CD8-positive, alpha-beta memory T cell (primary cell): Measurements from ENCODE around the gene SCAPER. TPM values are rescaled to one million over a fixed set of nuclear protein-coding genes. Genes with fewer than 3 reads are reported as not detected.
"Not testable (repeated sequence)": the region's sequence is repeated elsewhere in the genome, so short reads cannot be mapped to it uniquely, and the experiment has no call there.

Experiments used
- CTCF ChIA-PET: fragments of 350-600 bp; sonication (Branson Sonifier 250); formaldehyde crosslinking; loops from one replicate; lab custom pipeline; 2021; ENCODE audit warnings: antibody characterized with exemption; lab: Charles Lee
- POLR2A ChIA-PET: fragments of 350-600 bp; sonication (Branson Sonifier 250); formaldehyde crosslinking; loops from one replicate; lab custom pipeline; 2021; ENCODE audit warnings: antibody characterized with exemption; lab: Charles Lee
- DNase-seq, 5 donors: peaks; one replicate each; pipeline versions ENCODE4 v3.0.0 to v3.0.0-alpha.2; 2020 to 2022; ENCODE audit warnings: mixed read lengths in 1 of 5
- H3K27ac ChIP-seq: one replicate; pipeline ENCODE4 v1.7.0; 2013; ENCODE audit warnings: low read depth, mild to moderate bottlenecking, low read length, moderate library complexity
- H3K27me3 ChIP-seq: 2 replicates; pipeline ENCODE4 v1.7.0; 2013; ENCODE audit warnings: low read length, mild to moderate bottlenecking; ENCODE audit not compliant: insufficient read depth, poor library complexity, severe bottlenecking
- H3K36me3 ChIP-seq: 2 replicates; pipeline ENCODE4 v1.7.0; 2013; ENCODE audit warnings: mild to moderate bottlenecking, low read length, moderate library complexity; ENCODE audit not compliant: insufficient read depth
- H3K4me1 ChIP-seq: 2 replicates; pipeline ENCODE4 v1.7.0; 2013; ENCODE audit warnings: mild to moderate bottlenecking, low read length, moderate library complexity; ENCODE audit not compliant: insufficient read depth
- H3K4me3 ChIP-seq: 2 replicates; pipeline ENCODE4 v1.7.0; 2013; ENCODE audit warnings: mild to moderate bottlenecking, low read length
- H3K9me3 ChIP-seq: 2 replicates; pipeline ENCODE4 v1.7.0; 2013; ENCODE audit warnings: mild to moderate bottlenecking, low read length
- H3K27ac Mint-ChIP-seq, 8 donors: one replicate each; pipeline ENCODE4 v1.8.0; 2020 to 2021; ENCODE audit warnings: mixed read lengths in 8 of 8, mild to moderate bottlenecking in 6 of 8, inconsistent platforms in 3 of 8, moderate library complexity in 3 of 8
- H3K27me3 Mint-ChIP-seq, 2 donors: one replicate each; pipeline ENCODE4 v1.8.0; 2020 to 2021; ENCODE audit warnings: mixed read lengths in 2 of 2, mild to moderate bottlenecking in 1 of 2, moderate library complexity in 1 of 2
- H3K36me3 Mint-ChIP-seq, 3 donors: one replicate each; pipeline ENCODE4 v1.8.0; 2020 to 2021; ENCODE audit warnings: mixed read lengths in 3 of 3, inconsistent platforms in 1 of 3, mild to moderate bottlenecking in 1 of 3
- H3K4me1 Mint-ChIP-seq, 3 donors: one replicate each; pipeline ENCODE4 v1.8.0; 2020 to 2021; ENCODE audit warnings: mixed read lengths in 3 of 3, inconsistent platforms in 1 of 3, mild to moderate bottlenecking in 1 of 3
- H3K4me3 Mint-ChIP-seq, 7 donors: one replicate each; pipeline ENCODE4 v1.8.0; 2020 to 2021; ENCODE audit warnings: mixed read lengths in 7 of 7, mild to moderate bottlenecking in 6 of 7, moderate library complexity in 4 of 7, inconsistent platforms in 2 of 7
- H3K9me3 Mint-ChIP-seq, 5 donors: one replicate each; pipeline ENCODE4 v1.8.0; 2020 to 2022; ENCODE audit warnings: mixed read lengths in 5 of 5, mild to moderate bottlenecking in 3 of 5, moderate library complexity in 2 of 5, inconsistent platforms in 1 of 5
- polyA plus RNA-seq: library from polyadenylated mRNA; unstranded; fragments of 300-500 nt; fragmentation: Illumina TruSeq; gene quantifications from one replicate; pipeline ENCODE4 v1.2.3, GENCODE V29; 2021
- total RNA-seq, 2 experiments: library from RNA; stranded (reverse); gene quantifications; one replicate each; pipeline ENCODE4 v1.2.3, GENCODE V29; 2021

Gene SCAPER
- total and polyA plus RNA-seq, 3 experiments from 2014 or later = 15.5 to 26.6 (median 16.0) TPM

GRCh38 chr15:76818926-76819325 is 86.2 kb downstream of the SCAPER start:
- H3K27me3 Mint-ChIP-seq, H3K27ac ChIP-seq, CTCF ChIA-PET, H3K4me3 ChIP-seq, H3K9me3 Mint-ChIP-seq, H3K9me3 ChIP-seq, H3K36me3 ChIP-seq, H3K27me3 ChIP-seq, POLR2A ChIA-PET, H3K4me1 ChIP-seq: not testable (repeated sequence)
- H3K36me3 Mint-ChIP-seq = peaks cover 4 to 18% (median 14%) of the 10 kb centered on the region in 3 donors
- DNase-seq = peak in 2 of 5 donors; percentile 4 to 6
- peaks cover 39 to 48% (median 43%) of the 10 kb centered on the region in 3 donors for H3K4me1 Mint-ChIP-seq
- peak overlapping the region in 6 of 8 donors; percentile 10 to 87 (median 74) for H3K27ac Mint-ChIP-seq
- H3K4me3 Mint-ChIP-seq = peak overlapping the region in 6 of 7 donors; percentile 32 to 81 (median 69)

DNA sequence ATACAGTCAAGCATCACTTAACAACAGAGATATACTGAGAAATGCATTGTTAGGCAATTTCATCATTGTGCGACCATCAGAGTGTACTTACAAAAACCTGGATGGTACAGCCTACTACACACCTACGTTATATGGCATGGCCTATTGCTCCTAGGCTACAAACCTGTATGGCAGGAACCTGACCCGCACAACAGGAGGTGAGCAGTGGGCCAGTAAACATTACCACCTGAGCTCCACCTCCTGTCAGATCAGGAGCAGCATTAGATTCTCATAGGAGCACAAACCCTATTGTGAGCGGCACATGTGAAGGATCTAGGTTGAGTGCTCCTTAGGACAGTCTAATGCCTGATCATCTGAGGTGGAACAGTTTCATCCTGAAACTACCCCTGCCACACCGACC is 89.7 kb downstream of the SCAPER start:
- Mint-ChIP-seq H3K4me1 (peaks cover 48 to 53% (median 51%) of the 10 kb centered on the region in 3 donors), H3K9me3 (peaks cover 0 to 4% (median 2%) of the 10 kb centered on the region in 5 donors), H3K27ac (peak overlapping the region in 5 of 8 donors; percentile 31 to 76 (median 68)), H3K4me3 (no peak overlapping the region), H3K27me3 (no peaks in the 10 kb centered on the region), H3K36me3 (peaks cover 3 to 31% (median 14%) of the 10 kb centered on the region in 3 donors)
- POLR2A ChIA-PET = no interaction called here
- no peak overlapping the region for H3K27ac ChIP-seq
- H3K27me3 ChIP-seq = no peaks in the 10 kb centered on the region
- no peaks in the 10 kb centered on the region for H3K9me3 ChIP-seq
- DNase-seq = no peak
- no peaks in the 10 kb centered on the region for H3K36me3 ChIP-seq
- no peak overlapping the region for H3K4me3 ChIP-seq
- CTCF ChIA-PET = no interaction called here
- no peaks in the 10 kb centered on the region for H3K4me1 ChIP-seq

DNA sequence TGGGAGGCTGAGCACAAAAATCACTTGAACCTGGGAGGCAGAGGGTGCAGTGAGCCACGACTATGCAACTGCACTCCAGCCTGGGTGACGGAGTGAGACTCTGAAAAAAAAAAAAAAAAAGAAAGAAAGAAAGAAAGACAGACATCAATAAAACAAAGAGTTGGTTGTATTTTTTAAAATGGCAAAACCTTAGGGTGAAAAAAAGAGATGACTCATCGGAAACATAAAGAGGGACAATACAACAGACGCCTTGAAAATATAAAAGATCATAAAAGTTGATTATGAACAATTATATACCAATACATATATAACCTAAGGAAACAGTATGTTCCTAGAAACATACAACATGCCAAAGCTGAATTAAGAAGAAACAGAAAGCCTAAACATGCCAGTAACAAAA is 92.8 kb downstream of the SCAPER start:
- CTCF ChIA-PET = no interaction called here

DNA sequence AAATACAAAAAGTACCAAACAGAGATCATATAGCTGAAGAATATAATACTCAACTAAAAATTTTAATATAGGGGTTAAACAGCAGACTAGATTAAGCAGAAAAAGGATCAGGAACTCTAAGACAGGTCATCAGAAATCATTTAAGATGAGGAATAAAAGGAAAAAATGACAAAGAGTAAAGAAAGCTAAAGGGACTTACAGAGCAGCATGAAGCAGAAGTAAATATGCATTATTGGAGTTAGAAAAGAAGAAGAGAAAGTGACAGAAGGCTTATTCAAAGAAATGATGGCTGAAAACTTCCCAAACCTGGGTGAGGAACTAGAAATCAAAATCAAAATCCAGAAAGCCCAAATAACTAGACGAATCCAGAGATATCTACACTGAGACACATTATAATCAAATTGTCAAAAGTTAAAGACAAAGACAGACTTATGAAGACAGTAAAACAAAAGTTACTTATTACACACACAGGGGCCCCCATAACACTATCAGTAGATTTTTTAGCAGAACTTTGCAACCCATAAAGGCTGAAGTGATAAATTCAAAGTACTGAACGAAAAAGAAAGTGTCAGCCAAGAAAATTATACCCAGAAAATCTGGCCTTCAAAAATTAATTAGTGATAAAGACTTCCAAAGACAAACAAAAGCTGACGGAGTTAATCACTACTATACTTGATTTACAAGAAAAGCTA is 95.6 kb downstream of the SCAPER start:
- no peak for DNase-seq
- no peak overlapping the region for H3K27ac ChIP-seq
- Mint-ChIP-seq H3K9me3 (peaks cover 0 to 7% (median 2%) of the 10 kb centered on the region in 5 donors), H3K4me1 (peaks cover 14 to 21% (median 17%) of the 10 kb centered on the region in 3 donors), H3K27me3 (no peaks in the 10 kb centered on the region), H3K4me3 (no peak overlapping the region), H3K27ac (no peak overlapping the region), H3K36me3 (peaks cover 5 to 28% (median 7%) of the 10 kb centered on the region in 3 donors)
- H3K4me1 ChIP-seq = no peaks in the 10 kb centered on the region
- no peak overlapping the region for H3K4me3 ChIP-seq
- no peaks in the 10 kb centered on the region for H3K36me3 ChIP-seq
- H3K27me3 ChIP-seq = no peaks in the 10 kb centered on the region
- CTCF ChIA-PET = no interaction called here
- no peaks in the 10 kb centered on the region for H3K9me3 ChIP-seq
- POLR2A ChIA-PET = no interaction called here

More for the DNA sequence above, 92.8 kb downstream of the SCAPER start:
- Mint-ChIP-seq H3K27me3 (no peaks in the 10 kb centered on the region), H3K4me3 (peak overlapping the region in 1 of 7 donors; percentile 8), H3K36me3 (peaks cover 5 to 28% (median 5%) of the 10 kb centered on the region in 3 donors), H3K9me3 (peaks cover 0 to 7% (median 2%) of the 10 kb centered on the region in 5 donors), H3K4me1 (peaks cover 29 to 36% (median 29%) of the 10 kb centered on the region in 3 donors), H3K27ac (no peak overlapping the region)
- POLR2A ChIA-PET = no interaction called here
- DNase-seq = no peak
- Histone ChIP-seq H3K4me1 (no peaks in the 10 kb centered on the region), H3K36me3 (no peaks in the 10 kb centered on the region), H3K4me3 (no peak overlapping the region), H3K27ac (no peak overlapping the region), H3K9me3 (no peaks in the 10 kb centered on the region), H3K27me3 (no peaks in the 10 kb centered on the region)

- DNase-seq = no peak
- H3K27ac ChIP-seq = no peak overlapping the region
- H3K9me3 ChIP-seq = no peaks in the 10 kb centered on the region
- no peaks in the 10 kb centered on the region for H3K36me3 ChIP-seq
- H3K27me3 ChIP-seq = no peaks in the 10 kb centered on the region
- H3K4me3 ChIP-seq = no peak overlapping the region
- no peaks in the 10 kb centered on the region for H3K4me1 ChIP-seq
- CTCF ChIA-PET = no interaction called here
- Mint-ChIP-seq H3K27me3 (no peaks in the 10 kb centered on the region), H3K36me3 (peaks cover 12 to 45% (median 15%) of the 10 kb centered on the region in 3 donors), H3K9me3 (no peaks in the 10 kb centered on the region), H3K4me3 (no peak overlapping the region), H3K27ac (peak overlapping the region in 2 of 8 donors; percentile 1 to 5), H3K4me1 (no peaks in the 10 kb centered on the region)
- POLR2A ChIA-PET = no interaction called here
These were observed 102.0 kb downstream of the SCAPER start for GRCh38 chr15:76803049-76803571.

- H3K27ac Mint-ChIP-seq = peak overlapping the region in 1 of 8 donors; percentile 54
- H3K36me3 ChIP-seq = no peaks in the 10 kb centered on the region
- H3K27ac ChIP-seq = no peak overlapping the region
- H3K9me3 ChIP-seq = no peaks in the 10 kb centered on the region
- H3K36me3 Mint-ChIP-seq = peaks cover 12 to 50% (median 15%) of the 10 kb centered on the region in 3 donors
- H3K27me3 ChIP-seq = no peaks in the 10 kb centered on the region
- no peaks in the 10 kb centered on the region for H3K27me3 Mint-ChIP-seq
- ChIA-PET POLR2A (no interaction called here), CTCF (no interaction called here)
- DNase-seq = no peak
- no peaks in the 10 kb centered on the region for H3K4me1 ChIP-seq
- H3K4me3 Mint-ChIP-seq = no peak overlapping the region
- H3K9me3 Mint-ChIP-seq = no peaks in the 10 kb centered on the region
- H3K4me3 ChIP-seq = no peak overlapping the region
- no peaks in the 10 kb centered on the region for H3K4me1 Mint-ChIP-seq
These were observed 102.7 kb downstream of the SCAPER start for GRCh38 chr15:76802411-76802810.

DNA sequence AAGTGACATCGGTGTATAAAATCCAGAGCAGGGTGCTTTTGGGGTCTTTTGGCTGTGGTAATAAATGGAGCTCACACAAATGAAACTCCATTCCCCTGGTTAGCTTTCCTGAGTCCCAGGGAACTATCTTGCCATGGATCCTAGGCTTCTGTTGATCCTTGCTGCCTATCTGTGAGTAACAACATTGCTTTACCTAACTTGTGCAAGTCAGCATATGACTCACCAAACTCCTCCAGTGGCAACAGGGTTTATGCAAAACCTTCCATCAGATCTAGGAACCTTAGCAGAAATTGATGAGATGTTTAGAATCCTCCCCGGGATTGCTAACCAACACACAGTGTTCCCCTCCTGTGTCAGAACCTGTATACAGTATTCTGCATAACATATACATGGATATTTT is 105.4 kb downstream of the SCAPER start:
- ChIA-PET CTCF (no interaction called here), POLR2A (no interaction called here)

GRCh38 chr15:76795217-76795616 is 109.9 kb downstream of the SCAPER start:
- Mint-ChIP-seq H3K27ac (no peak overlapping the region), H3K4me3 (no peak overlapping the region), H3K27me3 (no peaks in the 10 kb centered on the region), H3K4me1 (peaks cover 0 to 1% (median 0%) of the 10 kb centered on the region in 3 donors), H3K9me3 (peaks cover 2 to 11% (median 3%) of the 10 kb centered on the region in 5 donors), H3K36me3 (peaks cover 29 to 74% (median 43%) of the 10 kb centered on the region in 3 donors)
- H3K4me1 ChIP-seq = no peaks in the 10 kb centered on the region
- no peak overlapping the region for H3K4me3 ChIP-seq
- H3K27me3 ChIP-seq = no peaks in the 10 kb centered on the region
- peaks cover 8% of the 10 kb centered on the region for H3K36me3 ChIP-seq
- ChIA-PET CTCF (no interaction called here), POLR2A (no interaction called here)
- H3K9me3 ChIP-seq = no peaks in the 10 kb centered on the region
- no peak overlapping the region for H3K27ac ChIP-seq
- DNase-seq = no peak

More for the DNA sequence above, 105.4 kb downstream of the SCAPER start:
- H3K36me3 Mint-ChIP-seq = peaks cover 12 to 60% (median 13%) of the 10 kb centered on the region in 3 donors
- Histone ChIP-seq H3K27ac (no peak overlapping the region), H3K9me3 (no peaks in the 10 kb centered on the region), H3K27me3 (no peaks in the 10 kb centered on the region), H3K4me1 (no peaks in the 10 kb centered on the region), H3K36me3 (peaks cover 3% of the 10 kb centered on the region), H3K4me3 (no peak overlapping the region)
- DNase-seq = no peak
- no peak overlapping the region for H3K27ac Mint-ChIP-seq
- H3K9me3 Mint-ChIP-seq = no peaks in the 10 kb centered on the region
- H3K4me3 Mint-ChIP-seq = no peak overlapping the region
- no peaks in the 10 kb centered on the region for H3K27me3 Mint-ChIP-seq
- no peaks in the 10 kb centered on the region for H3K4me1 Mint-ChIP-seq
